Activated T-helper 1 cell treated with anti-CD3 and anti-CD28 coated beads, Interleukin-2, amount 50 U/mL, for 16 hours (primary cell): ENCODE data around the gene ZIC1.

ENCODE experiments used
- DNase-seq, 2 donors: peaks; one replicate each; pipeline ENCODE4 v3.0.0-alpha.2; 2020; ENCODE audit warnings: low read depth in 1 of 2, low spot score in 1 of 2

Gene ZIC1

GRCh38 chr3:147409143-147410115 lies at the start of gene ZIC1:
TSS of gene ZIC1 (plus strand) at chr3:147409365. CDS start at chr3:147410113, 748 bp downstream.
- no peak for DNase-seq

DNA sequence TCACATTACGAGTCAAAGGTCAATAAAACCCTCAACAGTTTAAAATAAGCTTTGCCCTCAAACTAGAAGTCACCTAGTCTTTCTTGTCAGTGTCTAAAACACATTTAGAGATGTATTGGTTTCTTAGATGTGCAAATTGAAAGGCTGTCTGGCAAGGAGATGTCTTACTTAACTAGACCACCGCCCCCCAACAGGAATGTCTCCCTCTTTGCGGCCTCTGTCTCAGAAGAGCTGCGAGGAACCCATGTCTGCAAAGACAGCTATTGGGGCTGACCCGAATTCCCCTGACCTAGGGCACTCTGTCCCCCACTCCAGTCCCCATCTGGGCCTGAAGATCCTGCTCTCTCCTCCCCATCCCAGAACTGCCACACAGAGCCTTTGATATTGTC lies 49.1 kb upstream of the ZIC1 start:
- DNase-seq: no peak

DNA sequence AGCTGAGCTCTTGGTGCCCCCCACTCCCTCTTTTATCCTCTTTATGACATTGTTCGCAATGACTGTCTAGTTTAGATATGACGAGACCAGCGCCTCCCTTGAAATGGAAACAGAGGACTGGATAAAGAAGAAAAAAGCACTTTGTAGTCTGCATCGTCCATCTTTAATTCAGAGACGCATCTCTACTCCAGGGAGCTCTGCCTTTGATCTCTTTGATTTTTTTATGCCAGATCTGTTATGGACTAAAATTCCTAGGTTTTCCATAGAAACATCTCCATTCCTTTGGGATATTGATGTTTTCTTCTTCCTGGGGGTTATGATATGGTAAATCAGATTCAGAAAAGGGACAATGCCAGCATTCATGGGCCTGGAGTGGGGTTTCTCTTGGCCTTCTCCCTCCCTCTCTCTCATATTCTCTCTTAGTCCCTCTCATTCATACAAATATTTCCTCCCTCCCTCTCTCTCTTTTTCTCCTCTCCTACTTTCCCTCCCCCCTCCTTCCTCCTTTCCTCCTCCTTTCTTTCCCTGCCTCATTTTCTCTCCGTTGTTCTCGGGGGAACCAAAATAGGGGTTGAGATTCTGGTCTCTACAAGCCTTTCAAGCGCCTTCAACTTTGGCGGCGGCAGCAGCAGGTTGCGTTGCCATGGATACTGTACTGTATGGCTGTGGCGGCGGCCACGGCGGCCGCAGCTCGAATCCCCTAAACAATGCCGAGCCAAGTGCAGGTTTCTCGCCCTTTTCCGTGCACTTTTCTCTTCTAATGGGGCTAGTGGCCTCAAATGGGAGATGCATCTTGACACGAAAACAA lies 48.3 kb upstream of the ZIC1 start:
- DNase-seq: no peak

- DNase-seq: no peak
These were observed 47.4 kb upstream of the ZIC1 start for GRCh38 chr3:147361454-147362420.

DNA sequence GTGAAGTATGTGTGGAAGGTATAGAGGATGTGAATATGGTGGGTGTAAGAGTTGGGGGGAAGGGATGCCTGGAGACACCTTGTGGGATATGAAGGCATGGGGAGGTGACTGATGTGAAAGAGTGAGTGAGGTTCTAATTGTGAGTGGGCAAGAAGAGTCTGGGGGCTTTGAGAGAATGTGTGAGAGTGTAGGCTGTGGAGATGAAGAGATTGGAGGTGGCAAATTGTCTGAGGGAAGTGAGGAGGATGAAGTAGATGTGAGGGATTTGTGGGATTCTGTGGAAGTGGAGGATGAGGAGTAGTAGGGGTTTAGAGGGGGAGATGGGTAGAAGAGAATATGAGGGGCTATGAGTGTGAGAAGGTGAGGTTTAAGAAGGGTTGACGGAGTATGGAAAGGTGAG lies 44.4 kb upstream of the ZIC1 start:
- DNase-seq: no peak

DNA sequence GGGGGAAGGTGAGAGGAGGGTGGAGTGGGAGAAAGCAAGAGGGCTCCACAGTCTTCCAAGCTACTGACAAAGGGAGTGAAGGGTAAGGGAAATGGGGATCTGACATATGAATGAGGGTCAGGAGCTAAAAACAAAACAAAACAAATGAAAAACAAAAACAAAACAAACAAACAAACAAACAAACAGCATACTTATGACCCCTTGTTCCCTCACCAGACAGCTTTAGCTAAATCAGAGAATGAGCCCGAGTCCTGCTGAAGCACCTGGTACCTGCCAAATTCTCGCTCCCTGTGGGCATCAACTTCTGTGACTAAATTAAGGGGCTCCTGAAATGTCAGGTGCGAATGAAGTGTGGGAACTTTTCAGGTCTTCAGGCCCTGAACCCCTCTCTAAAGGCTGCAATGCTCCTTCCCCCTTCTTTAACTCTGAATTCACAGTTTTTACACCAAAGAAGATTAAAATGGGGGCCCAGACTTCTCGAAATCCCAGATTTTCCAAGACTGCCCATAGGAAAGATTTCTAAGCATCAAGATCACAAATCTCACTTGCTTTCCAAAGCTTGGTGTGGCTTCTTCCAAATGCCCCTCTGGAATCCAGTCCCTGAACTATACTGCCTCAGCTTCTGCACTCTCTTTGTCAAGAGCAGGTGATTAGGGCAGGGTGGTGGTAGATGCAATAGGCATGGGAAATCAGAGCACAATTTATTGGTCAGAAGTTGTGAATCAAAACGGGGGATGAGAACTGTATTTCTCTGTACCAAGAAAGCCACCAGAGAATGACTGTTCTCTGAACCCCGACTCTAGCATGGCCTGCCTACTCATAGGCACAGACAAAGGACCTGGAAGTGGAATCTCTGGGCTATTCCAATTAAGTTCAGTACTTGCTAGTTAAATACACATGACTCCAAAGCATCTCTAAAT lies 43.7 kb upstream of the ZIC1 start:
- no peak for DNase-seq

GRCh38 chr3:147367676-147368075 lies 41.5 kb upstream of the ZIC1 start:
- DNase-seq: no peak

DNA sequence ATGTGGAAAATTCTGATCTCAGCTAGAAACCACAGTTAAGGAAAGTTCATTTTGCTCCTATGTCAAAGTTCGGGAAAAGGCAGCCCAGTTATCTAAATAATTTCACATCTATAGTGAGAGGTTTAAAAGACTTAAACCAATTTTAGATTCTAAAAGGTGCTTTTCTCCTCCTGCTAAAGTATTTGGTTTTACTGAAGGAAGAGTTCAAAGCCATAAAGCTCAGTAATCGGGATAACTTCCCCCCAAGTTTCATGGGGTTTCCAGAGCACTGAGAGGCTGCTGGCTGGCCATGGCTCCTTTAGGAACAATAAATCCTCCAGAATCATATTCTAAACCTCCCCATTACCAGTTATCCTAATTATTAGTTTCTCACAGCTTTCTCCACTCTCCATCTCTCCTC lies 41.0 kb upstream of the ZIC1 start:
- no peak for DNase-seq

DNA sequence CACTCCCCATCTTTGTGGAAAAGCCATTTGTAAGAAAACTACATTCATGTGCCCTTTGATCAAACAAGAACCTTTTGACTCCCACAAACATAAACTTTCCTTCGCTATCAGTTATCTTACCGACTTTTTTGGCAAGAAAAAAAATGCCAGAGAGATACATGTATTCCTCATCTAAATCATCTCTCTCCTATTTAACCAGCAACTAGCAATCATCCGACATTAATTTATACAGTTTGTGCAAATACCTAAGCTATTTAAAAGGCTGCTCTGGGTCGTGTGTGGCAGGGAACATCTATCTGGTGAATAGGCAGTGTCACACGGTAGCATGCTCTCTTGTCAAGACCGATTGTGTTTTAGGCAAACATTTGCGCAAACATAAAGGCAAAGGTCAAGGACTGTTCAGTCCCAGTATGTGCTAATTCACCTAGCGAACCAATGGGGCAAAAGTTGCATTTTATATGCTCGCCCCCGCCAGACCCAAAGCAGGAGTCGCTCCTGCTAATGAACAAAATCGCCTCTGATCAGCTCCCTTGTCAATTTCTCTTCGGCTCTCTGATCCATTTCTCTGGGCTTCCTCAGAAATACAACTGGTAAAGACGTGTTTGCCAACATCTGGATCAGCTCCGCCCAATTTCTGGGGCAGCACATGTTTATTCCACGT lies 40.5 kb upstream of the ZIC1 start:
- DNase-seq: no peak

GRCh38 chr3:147369231-147369630 lies 39.9 kb upstream of the ZIC1 start:
- DNase-seq: no peak

DNA sequence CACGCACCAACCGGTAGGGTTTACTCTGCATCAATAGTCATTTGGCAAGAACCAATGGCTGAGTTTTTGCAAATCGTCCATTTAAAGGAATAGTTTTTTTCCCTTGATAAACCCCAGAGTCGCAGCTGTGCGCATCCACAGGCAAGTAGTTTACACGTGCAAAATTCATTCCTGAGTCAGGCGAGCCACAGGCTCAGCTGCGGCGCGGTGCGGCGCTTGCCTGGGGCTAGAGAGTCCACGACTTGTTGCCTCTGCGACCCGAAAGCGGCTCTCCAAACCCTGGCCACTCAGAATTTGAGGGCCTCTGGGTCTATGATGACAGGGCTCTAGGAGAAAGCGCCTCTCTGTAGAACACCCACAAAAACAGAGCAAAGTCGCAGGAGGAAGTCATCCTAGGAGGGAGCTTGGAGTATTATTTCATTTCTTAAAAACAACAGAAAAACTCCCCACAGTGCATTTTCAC lies 39.5 kb upstream of the ZIC1 start:
- no peak for DNase-seq

GRCh38 chr3:147370349-147370748 lies 38.8 kb upstream of the ZIC1 start:
- DNase-seq: no peak

GRCh38 chr3:147371140-147371539 lies 38.0 kb upstream of the ZIC1 start:
- DNase-seq: no peak

DNA sequence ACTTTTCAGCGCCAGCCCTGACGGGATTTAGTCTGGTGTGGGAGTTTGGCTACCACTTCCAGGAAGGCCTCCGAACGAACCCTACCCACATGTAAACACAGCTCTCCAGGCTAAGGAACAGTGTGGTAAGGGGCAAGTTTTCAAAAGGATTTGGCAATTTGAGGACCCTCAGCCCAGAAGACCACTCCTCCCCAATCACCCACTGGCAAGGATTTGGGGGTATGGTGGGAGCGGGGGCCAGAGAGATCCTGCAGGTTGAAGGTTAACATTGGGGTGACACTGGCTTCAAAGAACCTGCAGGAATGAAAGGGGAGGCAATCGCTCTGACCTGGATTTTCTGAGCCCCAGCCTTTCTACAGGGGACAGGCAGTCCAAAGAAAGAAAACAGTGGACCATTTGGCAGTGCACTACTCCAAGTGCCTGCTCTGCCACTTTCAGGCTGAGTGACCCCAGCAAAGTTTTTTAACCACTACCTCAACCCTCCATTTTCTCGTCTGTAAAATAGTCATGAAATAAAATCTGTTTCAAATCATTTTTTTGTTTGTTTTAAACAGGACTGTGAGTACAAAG lies 37.3 kb upstream of the ZIC1 start:
- no peak for DNase-seq

DNA sequence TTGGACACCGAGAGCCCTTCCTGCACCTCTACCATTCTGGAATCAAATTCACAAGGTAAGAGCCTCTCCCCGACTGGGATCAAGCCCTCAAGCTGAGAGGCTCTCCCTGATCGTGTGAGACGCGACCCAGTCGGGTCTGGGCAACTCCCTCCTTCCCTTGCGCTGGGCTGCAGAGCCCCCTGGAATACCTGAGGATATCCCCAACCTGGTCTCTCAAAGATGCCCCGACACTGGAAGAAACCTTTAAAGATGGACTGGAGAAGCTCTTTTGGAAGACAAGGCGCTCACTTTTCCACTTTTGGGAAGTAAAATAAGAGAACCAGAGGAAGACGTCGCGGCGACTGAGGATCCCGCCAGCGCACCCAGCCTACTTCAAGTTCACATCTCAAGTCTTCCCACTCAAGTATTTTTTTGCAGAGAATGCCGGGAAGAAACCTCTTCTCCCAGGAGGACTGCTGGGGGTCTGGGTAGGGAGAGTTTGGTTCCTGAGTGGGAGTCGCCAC lies 36.6 kb upstream of the ZIC1 start:
- DNase-seq: no peak

DNA sequence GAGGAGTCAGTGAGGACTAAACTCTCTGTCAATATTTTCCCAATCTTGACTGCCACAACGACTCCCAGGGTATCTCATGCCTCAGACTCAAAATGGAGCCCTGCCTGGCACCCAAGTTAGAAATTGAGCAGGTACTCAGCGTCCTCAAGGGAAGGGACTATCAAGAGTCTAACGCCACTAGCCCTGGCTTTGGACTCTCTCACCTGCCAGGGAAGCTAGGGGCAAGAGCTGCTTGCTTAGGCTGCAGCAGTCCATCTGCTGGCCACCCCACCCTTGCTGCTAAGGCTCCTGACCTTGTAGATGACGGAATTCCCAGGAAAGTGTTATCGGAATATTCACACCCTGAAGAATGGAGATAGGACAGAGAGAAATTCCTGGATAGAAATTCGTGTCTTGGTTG lies 35.9 kb upstream of the ZIC1 start:
- no peak for DNase-seq

DNA sequence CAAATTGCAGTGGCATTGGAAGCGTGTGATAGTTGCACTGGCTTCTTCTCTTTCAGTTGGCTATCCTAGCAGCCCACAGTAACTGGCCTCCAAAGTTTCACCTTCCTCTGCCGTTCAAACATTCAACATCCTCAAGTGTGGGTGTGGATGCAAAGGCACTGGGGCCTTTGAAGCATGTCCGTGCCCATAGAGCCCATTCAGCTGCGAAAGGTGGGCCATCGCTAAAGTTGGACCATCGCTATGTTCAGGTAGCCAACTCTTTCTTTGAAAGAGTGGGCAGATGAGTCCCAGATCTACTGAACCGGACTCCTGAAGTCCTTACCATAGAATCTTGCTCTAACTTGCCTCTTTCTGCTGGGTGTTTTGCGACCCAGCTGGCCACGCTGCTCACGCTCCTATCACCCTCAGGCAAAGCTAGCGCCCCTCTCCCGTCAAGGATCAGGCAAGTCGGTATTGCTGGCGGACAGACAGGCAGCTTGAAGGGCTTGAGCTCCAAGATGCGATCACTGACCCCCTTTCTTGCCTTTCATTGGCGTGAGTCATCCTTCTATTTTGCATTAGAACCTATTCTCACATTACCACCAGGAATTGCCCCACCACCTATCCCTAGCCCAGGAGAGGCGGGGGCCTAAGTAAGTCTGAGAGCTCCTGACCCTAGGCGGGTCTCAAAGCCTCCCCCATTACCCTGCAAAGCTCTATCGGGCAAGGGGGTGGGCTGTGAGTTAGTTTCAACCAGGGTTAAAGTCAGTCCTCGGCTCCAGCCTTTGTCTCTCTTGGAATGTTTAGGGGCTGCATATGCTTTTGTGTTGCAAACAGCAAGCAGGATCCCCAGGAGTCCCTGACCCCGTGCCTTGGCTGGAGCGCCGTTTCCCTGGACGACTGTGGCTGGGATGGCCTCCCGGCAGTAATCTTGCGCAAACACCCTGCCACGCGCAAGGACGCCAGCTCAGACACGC lies 31.5 kb upstream of the ZIC1 start:
- no peak for DNase-seq

DNA sequence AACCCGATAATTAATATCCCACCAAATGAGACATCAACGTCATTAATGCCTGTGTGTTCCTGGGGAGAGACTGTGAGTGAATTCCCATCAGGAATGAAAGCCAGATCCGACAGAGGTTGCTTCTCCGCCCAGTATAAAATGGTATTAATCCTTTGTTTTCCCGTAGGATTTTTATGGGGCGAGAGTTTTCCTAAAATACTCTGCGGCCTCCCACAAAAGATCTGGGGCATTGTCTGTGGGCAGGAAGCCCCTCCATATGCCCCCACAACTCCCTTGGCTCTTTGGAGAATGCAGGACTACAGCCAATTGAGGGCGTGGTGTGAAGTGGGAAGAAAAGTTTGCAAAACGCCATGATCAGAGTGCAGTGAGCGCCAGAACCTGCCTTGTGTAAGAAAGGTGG lies 29.5 kb upstream of the ZIC1 start:
- DNase-seq: no peak
